Activated naive CD8-positive, alpha-beta T cell (primary cell): ENCODE measurements around the gene FAM181A.

Source experiments
- H3K27ac Mint-ChIP-seq: one replicate; pipeline ENCODE4 v1.8.0; 2021; ENCODE audit warnings: mixed read lengths
- H3K27me3 Mint-ChIP-seq: one replicate; pipeline ENCODE4 v1.8.0; 2021; ENCODE audit warnings: mixed read lengths
- H3K36me3 Mint-ChIP-seq: one replicate; pipeline ENCODE4 v1.8.0; 2021; ENCODE audit warnings: mixed read lengths
- H3K4me1 Mint-ChIP-seq: one replicate; pipeline ENCODE4 v1.8.0; 2021; ENCODE audit warnings: low read depth, mixed read lengths
- H3K4me3 Mint-ChIP-seq: one replicate; pipeline ENCODE4 v1.8.0; 2021; ENCODE audit warnings: mild to moderate bottlenecking, mixed read lengths
- H3K9me3 Mint-ChIP-seq: one replicate; pipeline ENCODE4 v1.8.0; 2021; ENCODE audit warnings: low read depth, mixed read lengths

Gene FAM181A

DNA sequence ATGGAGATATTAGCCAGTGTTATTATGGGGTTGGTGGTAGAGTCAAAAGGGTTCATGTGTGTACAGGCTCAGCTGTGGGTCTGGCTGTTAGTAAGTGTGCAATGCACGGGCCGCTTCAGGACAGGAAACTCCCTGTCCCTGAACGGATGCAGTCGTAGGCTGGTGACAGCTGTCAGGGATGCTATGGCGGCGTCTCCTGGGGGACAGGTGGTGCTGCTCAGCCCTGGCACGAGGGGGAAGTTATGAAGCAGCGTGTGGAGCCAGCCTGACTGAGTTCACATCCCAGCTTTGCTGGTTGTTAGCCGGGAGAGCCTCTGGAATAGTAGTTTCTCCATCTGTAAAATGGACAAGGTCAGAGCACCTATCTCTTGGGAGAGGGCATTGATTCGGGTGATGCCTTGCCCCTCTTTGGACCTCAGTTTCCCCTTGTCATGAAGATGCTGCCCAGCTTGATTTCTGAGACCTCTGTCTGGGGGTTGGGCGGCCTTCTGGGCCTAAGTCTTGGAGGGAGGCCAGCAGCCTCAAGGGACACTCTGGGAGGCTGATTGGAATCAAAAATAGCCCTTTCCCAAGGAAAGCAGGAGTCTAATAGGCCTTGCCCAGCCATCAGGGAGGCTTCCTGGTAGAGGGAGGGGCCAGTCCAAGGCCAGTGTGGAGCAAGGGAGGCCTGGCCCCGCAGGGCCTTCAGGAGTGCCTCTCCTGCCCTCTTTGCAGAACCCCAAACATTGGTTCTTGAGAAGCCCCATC is 42.1 kb downstream of the FAM181A start:
- H3K36me3 Mint-ChIP-seq, result no peaks in the 10 kb centered on the region
- peaks cover 6% of the 10 kb centered on the region for H3K9me3 Mint-ChIP-seq
- no peaks in the 10 kb centered on the region for H3K27me3 Mint-ChIP-seq
- peak overlapping the region; percentile 87 for H3K27ac Mint-ChIP-seq
- no peak overlapping the region for H3K4me3 Mint-ChIP-seq
- H3K4me1 Mint-ChIP-seq, result peaks cover 50% of the 10 kb centered on the region

DNA sequence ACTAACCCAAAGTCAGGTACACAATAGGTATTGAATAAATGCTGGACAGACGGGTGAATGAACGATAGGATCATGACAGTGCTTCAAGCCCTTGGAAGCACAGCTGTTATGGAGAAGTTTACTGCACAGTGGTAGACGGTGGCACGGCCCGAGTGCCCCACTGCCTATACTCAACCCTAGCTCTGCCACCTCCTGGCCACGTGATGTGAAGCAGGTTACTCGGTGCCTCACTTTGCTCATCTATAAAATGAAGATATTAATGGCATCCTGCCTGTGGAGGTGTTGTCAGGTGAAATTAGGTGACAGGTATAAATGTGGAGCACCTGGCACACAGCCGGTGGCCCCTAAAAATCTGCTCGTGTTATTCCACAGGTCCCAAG is 43.4 kb downstream of the FAM181A start:
- peaks cover 40% of the 10 kb centered on the region for H3K4me1 Mint-ChIP-seq
- H3K9me3 Mint-ChIP-seq, result peaks cover under 1% of the 10 kb centered on the region
- H3K27me3 Mint-ChIP-seq, result no peaks in the 10 kb centered on the region
- peak overlapping the region; percentile 88 for H3K4me3 Mint-ChIP-seq
- H3K27ac Mint-ChIP-seq, result peak overlapping the region; percentile 98
- no peaks in the 10 kb centered on the region for H3K36me3 Mint-ChIP-seq

DNA sequence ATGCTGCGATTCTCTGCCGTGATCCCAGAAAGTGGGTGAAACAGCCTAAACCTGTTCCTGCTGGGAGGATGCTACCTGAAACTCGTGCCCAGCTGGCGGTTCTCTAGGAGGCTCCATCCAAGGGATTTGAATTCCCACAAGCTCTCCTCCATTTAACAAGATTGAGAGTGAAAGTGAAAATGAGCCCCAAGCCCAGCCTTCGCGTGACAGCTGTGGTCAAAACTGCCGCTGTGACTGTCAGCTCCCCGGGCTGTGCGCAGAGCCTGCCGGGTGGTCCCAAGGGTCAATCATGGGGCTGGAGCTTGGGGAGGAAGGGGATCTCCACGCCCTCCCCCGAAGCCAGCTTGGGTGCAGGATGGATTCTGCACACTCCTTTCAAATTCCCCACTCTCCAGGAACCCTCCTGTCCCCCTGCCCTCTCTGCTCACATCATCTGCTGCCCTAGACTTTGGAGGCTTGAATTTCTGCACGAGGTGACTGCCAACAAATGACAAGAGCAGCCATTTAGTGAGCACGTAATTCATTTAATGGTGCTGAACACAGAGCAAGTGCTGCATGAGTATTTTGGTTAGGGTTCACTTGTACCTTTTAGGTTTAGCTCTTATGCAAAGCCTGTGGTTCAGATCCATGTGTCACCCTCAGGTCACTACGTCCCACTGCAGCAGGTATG is 44.0 kb downstream of the FAM181A start:
- no peaks in the 10 kb centered on the region for H3K27me3 Mint-ChIP-seq
- H3K27ac Mint-ChIP-seq, result peak overlapping the region; percentile 98
- H3K4me3 Mint-ChIP-seq, result peak overlapping the region; percentile 88
- peaks cover 5% of the 10 kb centered on the region for H3K36me3 Mint-ChIP-seq
- peaks cover 5% of the 10 kb centered on the region for H3K9me3 Mint-ChIP-seq
- H3K4me1 Mint-ChIP-seq, result peaks cover 43% of the 10 kb centered on the region

DNA sequence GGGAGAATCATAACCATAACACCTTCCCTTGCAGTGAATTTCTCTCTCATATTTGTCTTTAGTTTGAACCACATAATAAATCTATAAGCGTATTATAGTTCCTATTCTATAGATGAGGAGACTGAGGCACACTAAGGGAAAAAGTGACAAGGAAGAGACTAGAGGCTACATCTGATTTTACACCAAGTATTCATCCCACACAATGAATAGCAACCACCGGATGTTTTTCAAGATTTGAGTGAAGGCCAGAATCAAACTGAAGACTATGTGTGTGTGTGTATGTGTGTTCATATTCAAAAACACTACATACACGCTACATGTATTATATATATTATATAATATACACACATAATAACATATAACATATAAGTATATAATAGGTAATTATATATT is 44.5 kb downstream of the FAM181A start:
- H3K4me3 Mint-ChIP-seq, result peak overlapping the region; percentile 88
- peak overlapping the region; percentile 98 for H3K27ac Mint-ChIP-seq
- H3K27me3 Mint-ChIP-seq, result no peaks in the 10 kb centered on the region
- H3K36me3 Mint-ChIP-seq, result peaks cover 8% of the 10 kb centered on the region
- peaks cover 44% of the 10 kb centered on the region for H3K4me1 Mint-ChIP-seq
- H3K9me3 Mint-ChIP-seq, result peaks cover 7% of the 10 kb centered on the region

DNA sequence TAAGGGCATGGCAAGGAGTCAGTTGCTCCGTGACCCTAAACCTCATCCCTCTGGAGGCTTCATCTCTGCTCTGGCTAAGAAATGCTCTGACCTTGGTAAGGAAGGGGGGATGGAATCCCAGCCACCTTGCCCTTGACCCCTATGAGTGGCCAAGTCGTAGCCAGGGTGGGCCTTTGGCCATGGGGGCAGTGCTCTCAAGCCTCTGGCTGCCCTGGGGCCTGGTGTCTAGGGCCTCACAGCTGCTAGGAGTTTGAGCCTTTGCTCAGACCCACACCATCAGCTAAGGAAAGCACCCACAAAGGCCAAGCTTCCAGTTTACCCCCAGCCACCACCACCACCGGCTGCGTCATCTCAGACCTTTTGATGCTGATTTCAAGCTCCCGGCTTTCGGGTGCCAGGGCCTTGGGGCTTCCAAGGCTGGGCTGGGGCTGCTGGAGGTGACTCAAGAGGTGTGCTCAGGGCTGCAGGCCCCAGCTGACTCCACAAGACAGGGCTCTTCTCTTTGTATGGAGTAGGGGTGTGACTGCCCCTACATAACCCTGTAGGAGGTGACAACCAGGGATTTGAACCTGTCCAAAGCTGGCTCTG is 45.6 kb downstream of the FAM181A start:
- H3K4me3 Mint-ChIP-seq, result no peak overlapping the region
- H3K27ac Mint-ChIP-seq, result peak overlapping the region; percentile 64
- peaks cover 7% of the 10 kb centered on the region for H3K9me3 Mint-ChIP-seq
- peaks cover 54% of the 10 kb centered on the region for H3K4me1 Mint-ChIP-seq
- peaks cover 12% of the 10 kb centered on the region for H3K36me3 Mint-ChIP-seq
- H3K27me3 Mint-ChIP-seq, result no peaks in the 10 kb centered on the region

- peaks cover 15% of the 10 kb centered on the region for H3K36me3 Mint-ChIP-seq
- no peak overlapping the region for H3K27ac Mint-ChIP-seq
- H3K27me3 Mint-ChIP-seq, result no peaks in the 10 kb centered on the region
Measured at GRCh38 chr14:93973607-93974006, 46.5 kb downstream of the FAM181A start.

DNA sequence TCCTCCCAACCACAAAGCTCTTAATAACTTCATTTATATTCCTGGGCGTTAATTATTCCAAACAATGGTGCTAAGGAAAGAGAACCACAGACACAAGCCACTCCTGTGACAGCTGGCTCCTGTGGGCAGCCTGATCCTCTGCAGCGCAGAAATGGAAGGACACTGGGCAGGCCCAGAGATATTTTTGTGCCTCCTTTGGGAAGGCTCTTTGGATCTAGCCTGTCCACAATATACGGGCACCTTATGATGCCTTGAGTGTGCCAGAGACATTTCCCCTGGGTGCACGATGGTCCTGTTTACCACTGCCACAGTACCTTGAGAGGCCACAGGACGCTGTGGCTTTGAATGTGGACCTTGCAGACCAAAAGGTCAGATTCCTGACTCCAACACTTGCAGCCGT is 47.2 kb downstream of the FAM181A start:
- peak overlapping the region; percentile 35 for H3K27ac Mint-ChIP-seq

More at GRCh38 chr14:93973607-93974006, 46.5 kb downstream of the FAM181A start:
- Mint-ChIP-seq H3K4me3 (no peak overlapping the region), H3K4me1 (peaks cover 62% of the 10 kb centered on the region), H3K9me3 (peaks cover 7% of the 10 kb centered on the region)

GRCh38 chr14:93974833-93975232 is 47.7 kb downstream of the FAM181A start:
- Mint-ChIP-seq H3K9me3 (peaks cover 7% of the 10 kb centered on the region), H3K4me3 (no peak overlapping the region), H3K27me3 (no peaks in the 10 kb centered on the region), H3K36me3 (peaks cover 17% of the 10 kb centered on the region), H3K27ac (peak overlapping the region; percentile 100), H3K4me1 (peaks cover 70% of the 10 kb centered on the region)

More for the DNA sequence above, 47.2 kb downstream of the FAM181A start:
- Mint-ChIP-seq H3K27me3 (no peaks in the 10 kb centered on the region), H3K9me3 (peaks cover 7% of the 10 kb centered on the region), H3K4me3 (no peak overlapping the region), H3K36me3 (peaks cover 16% of the 10 kb centered on the region), H3K4me1 (peaks cover 65% of the 10 kb centered on the region)

GRCh38 chr14:93975791-93976476 is 48.8 kb downstream of the FAM181A start:
- H3K36me3 Mint-ChIP-seq, result peaks cover 17% of the 10 kb centered on the region
- H3K27ac Mint-ChIP-seq, result peak overlapping the region; percentile 100
- peaks cover 68% of the 10 kb centered on the region for H3K4me1 Mint-ChIP-seq
- H3K9me3 Mint-ChIP-seq, result peaks cover 7% of the 10 kb centered on the region
- no peaks in the 10 kb centered on the region for H3K27me3 Mint-ChIP-seq
- peak overlapping the region; percentile 11 for H3K4me3 Mint-ChIP-seq

GRCh38 chr14:93976477-93977057 is 49.4 kb downstream of the FAM181A start, which contains the start of gene ASB2:
Gene ASB2 (minus strand): TSS chr14:93976570. CDS start chr14:93964539, 12,031 bp downstream.
- peak within 1 kb of the TSS; percentile 100 for H3K27ac Mint-ChIP-seq
- H3K4me3 Mint-ChIP-seq, result peak within 1 kb of the TSS; percentile 44
- H3K4me1 Mint-ChIP-seq, result peaks cover 63% of the 10 kb centered on the region
- no peaks in the 10 kb centered on the region for H3K27me3 Mint-ChIP-seq
- peaks cover 7% of the 10 kb centered on the region for H3K9me3 Mint-ChIP-seq
- H3K36me3 Mint-ChIP-seq, result peaks cover 17% of the 10 kb centered on the region

- H3K36me3 Mint-ChIP-seq, result peaks cover 17% of the 10 kb centered on the region
- no peaks in the 10 kb centered on the region for H3K27me3 Mint-ChIP-seq
- H3K4me3 Mint-ChIP-seq, result peak overlapping the region; percentile 44
- peaks cover 7% of the 10 kb centered on the region for H3K9me3 Mint-ChIP-seq
- peak overlapping the region; percentile 100 for H3K27ac Mint-ChIP-seq
- H3K4me1 Mint-ChIP-seq, result peaks cover 59% of the 10 kb centered on the region
Measured at GRCh38 chr14:93977171-93977570, 50.0 kb downstream of the FAM181A start.

DNA sequence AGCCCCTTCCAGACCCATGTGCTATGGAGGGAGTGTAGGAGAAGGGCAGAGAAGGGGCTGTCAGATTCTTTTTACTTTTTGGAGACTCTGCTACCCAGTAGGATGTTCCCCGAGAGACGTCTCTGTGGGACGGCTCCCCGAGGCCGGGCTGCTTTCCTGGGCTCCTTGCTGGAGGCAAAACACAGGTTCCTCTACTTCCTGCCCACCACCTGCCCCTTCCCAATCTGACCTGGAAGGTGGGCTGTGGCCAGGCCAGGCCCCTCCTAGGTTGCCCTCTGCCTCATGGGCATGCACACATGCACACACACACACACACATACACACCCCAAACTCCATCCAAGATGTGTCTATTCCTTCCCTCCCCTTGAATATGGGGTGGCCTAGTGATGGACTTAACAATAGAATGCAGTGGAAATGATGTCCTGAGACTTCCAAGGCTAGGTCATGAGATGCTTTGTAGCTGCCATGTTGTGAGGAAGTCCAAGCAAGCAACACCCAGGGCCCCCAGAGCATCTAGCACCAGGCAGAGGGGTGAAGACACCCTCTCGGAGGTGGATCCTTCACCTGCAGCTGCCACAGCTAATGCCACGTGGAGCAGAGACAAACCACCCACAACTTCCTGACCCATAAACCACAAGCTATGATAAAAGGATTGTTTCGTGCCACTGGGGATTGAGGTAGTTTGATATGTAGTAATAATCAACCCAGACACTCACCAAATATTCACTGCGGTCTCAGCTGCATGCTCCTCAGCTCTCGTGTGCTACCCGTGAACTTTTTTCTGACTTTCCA is 50.8 kb downstream of the FAM181A start:
- H3K9me3 Mint-ChIP-seq, result peaks cover 7% of the 10 kb centered on the region
- H3K4me1 Mint-ChIP-seq, result peaks cover 55% of the 10 kb centered on the region
- H3K27ac Mint-ChIP-seq, result peak overlapping the region; percentile 100
- H3K4me3 Mint-ChIP-seq, result peak overlapping the region; percentile 68
- H3K27me3 Mint-ChIP-seq, result no peaks in the 10 kb centered on the region
- peaks cover 17% of the 10 kb centered on the region for H3K36me3 Mint-ChIP-seq

- H3K27me3 Mint-ChIP-seq, result no peaks in the 10 kb centered on the region
- H3K4me1 Mint-ChIP-seq, result peaks cover 53% of the 10 kb centered on the region
- H3K36me3 Mint-ChIP-seq, result peaks cover 17% of the 10 kb centered on the region
- peak overlapping the region; percentile 100 for H3K27ac Mint-ChIP-seq
- H3K4me3 Mint-ChIP-seq, result peak overlapping the region; percentile 68
- peaks cover 7% of the 10 kb centered on the region for H3K9me3 Mint-ChIP-seq
Measured at GRCh38 chr14:93978735-93979134, 51.6 kb downstream of the FAM181A start.
